ENCODE results near the gene CKAP4.
"Not testable (repeated sequence)": the region's sequence is repeated elsewhere in the genome, so short reads cannot be mapped to it uniquely, and the experiment has no call there.

CKAP4 gene, protein sequence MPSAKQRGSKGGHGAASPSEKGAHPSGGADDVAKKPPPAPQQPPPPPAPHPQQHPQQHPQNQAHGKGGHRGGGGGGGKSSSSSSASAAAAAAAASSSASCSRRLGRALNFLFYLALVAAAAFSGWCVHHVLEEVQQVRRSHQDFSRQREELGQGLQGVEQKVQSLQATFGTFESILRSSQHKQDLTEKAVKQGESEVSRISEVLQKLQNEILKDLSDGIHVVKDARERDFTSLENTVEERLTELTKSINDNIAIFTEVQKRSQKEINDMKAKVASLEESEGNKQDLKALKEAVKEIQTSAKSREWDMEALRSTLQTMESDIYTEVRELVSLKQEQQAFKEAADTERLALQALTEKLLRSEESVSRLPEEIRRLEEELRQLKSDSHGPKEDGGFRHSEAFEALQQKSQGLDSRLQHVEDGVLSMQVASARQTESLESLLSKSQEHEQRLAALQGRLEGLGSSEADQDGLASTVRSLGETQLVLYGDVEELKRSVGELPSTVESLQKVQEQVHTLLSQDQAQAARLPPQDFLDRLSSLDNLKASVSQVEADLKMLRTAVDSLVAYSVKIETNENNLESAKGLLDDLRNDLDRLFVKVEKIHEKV

DNA sequence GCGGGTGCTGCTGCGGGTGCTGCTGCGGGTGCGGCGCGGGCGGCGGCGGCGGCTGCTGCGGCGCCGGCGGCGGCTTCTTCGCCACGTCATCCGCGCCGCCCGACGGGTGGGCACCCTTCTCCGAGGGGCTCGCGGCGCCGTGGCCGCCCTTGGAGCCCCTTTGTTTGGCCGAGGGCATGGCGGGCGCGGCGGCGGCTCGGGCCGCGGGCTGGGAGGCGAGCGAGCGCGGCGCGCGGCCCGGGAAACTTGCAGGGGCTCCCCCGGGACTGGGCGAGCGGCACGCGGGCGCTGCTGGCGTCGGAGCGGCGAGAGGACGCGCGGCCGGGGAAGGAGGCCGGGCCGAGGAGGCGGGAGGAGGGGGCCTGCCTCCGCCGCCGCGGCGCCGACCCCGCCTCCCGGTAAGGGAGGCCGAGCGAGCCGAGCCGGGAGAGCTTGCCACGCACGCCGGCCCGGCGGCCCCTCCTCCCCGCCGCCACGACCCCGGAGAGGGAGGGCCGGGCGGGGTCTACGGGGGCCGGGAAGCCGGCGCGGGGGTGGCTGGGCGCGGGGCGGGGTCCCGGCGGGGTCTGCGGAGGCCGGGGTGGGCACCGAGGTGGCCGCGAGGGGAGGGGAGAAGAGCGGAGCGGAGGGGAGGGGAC lies at the start of gene CKAP4:
CKAP4 (minus strand) TSS at position 347 of the 638 bp plus-strand sequence; CDS start at position 178, 169 bp downstream.
- peak in 1 of 2 donors; percentile 30 for DNase-seq (ENCODE audit: low read depth in 2 of 2)

DNA sequence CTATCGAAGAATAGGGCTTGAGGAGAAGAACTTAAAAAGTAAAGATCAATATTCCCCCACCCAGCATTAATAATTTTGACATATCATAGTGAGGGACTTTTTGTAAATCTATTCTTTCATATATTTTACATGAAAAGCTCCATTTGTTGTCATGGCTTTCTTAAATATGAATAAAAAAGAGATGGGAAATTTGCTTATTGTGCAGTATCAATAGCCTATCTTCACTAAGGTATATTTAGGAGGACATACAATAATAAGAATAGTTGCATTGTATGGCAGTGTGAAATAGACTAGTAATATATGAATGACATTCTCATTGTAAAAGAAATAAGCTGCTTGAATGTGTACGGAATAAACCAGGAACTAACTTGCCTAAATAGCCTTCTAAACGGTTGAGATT lies 49.3 kb upstream of the CKAP4 start:
- no peak for DNase-seq (ENCODE audit: low read depth in 2 of 2)

DNA sequence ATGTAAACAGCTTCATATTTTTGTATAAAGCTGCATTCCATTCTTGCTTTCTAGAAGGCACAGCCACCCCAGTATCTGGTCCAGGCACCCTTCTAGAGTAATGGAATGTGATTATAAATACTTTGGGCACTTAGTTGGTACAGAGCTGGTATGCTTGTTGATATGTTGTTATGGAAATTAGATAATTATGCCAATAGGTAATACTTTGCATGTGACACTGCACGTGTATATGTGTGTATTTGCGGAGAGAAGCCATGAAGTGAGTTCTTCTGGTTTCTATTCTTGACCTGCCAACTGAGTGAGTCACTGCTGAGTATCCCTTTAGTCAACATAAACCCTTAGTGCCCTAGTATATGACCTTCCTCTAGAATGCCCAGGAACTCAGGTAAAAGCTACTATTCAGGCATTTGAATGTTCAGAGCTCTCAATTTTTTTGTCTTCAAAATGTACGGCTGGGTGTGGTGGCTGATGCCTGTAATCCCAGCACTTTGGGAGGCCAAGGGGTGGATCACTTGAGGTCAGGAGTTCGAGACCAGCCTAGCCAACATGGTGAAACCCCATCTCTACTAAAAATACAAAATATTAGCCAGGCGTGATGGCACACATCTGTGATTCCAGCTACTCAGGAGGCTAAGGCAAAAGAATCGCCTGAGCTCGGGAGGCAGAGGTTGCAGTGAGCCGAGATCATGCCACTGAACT lies 48.5 kb upstream of the CKAP4 start:
- no peak for DNase-seq (ENCODE audit: low read depth in 2 of 2)

DNA sequence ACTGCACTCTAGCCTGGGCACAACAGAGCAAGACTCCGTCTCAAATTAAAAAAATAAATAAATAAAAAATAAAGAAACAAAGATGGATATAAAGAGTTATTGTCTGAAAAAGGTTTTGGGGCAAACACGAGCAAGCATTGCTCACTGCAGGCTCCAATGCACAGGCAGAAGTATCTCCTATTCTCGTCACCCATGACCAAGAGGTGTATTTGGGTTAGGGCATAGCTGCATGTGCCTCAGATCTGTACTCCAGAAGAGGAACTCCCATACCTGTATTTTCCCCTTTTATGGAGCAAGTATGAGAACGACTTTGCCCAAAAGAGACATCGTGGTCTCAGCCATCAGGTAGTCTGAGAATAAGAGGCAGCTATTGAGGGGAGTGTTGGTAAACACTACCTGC lies 44.5 kb upstream of the CKAP4 start:
- no peak for DNase-seq (ENCODE audit: low read depth in 2 of 2)

DNA sequence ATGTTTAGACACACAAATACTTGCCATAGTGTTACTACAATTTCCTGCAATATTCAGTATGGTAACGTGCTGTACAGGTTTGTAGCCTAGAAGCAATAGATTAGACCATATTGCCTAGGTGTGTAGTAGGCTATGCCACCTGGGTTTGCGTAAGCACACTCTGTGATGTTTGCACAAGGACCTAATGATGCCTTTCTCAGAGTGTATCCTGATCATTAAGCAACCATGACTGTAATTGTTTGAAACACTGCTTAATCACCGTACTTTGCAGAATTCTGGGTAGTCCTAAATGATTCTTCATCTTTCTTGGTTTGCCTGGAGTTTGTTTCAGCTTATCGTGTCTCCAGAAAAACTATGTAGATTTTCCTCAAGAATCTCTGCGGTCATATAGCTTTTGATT lies 43.5 kb upstream of the CKAP4 start:
- no peak for DNase-seq (ENCODE audit: low read depth in 2 of 2)

DNA sequence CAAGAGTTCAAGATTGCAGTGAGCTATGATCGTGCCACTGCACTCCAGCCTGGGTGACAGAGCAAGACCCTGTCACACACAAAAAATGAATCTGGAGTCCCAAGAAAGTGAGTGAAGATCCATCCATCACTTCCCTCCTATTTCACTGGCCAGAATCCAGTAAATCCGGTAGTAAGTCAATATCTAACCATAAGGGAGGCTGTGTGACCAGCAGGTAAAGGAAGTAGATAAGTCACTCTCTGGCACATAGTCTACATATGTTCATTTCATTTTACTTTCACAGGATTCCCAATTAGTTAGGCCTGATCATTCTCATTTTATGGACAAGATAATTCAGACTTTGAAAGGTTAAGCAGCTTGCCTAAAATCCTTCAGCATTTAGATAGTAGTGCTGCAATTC lies 42.8 kb upstream of the CKAP4 start:
- no peak for DNase-seq (ENCODE audit: low read depth in 2 of 2)

DNA sequence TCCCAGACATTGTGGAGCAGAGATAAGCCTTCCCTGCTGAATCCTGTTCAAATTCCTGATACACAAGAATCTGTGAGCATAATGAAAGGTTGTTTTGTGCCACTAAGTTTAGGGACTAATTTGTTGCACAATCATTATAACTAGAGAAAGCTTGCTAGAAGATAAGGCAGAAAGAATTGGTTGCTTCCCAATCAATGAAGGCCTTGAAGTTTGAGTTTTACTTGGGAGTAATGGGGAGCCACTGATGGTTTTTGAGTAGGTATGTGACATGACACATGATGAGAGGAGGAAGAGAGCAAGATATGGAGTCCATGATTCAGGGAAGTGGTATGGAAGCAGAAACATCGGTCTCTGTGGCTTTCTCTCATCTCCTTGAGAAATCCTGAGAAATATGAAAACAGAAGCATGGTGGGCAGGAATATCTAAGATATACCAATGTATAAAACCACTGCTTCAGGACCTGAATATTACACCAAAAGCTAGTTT lies 41.4 kb upstream of the CKAP4 start:
- DNase-seq (ENCODE audit: low read depth in 2 of 2), result no peak

DNA sequence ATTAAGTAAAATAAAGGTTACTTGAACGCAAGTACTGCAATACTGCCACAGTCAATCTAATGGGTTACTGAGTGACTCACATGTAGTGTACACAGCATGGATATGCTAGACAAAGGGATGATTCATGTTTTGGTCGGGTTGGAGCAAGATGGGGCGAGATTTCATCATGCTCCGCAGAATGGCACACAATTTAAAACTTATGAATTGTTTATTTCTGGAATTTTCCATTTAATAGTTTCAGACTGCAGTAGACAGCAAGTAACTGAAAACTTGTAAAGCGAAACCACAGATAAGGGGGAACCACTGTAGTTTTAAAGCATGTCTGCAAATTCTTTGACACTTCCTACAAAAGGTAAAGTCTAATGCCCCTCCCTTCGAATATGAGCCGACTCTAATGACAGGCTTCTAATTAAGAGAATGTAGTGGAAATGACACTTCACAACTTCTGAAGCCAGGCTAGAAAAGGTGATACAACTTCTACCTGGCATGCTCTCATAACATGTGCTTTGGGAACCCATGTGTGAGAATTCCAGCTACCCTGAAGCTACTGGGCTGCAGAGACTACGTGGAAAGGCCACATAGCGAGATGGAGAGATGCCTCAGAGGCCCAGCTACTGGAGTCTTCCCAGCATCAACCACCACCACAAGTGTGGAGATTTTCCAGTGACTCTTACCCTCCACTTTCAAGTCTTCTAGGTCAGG lies 40.8 kb upstream of the CKAP4 start:
- peak in 1 of 2 donors; percentile 18 for DNase-seq (ENCODE audit: low read depth in 2 of 2)

DNA sequence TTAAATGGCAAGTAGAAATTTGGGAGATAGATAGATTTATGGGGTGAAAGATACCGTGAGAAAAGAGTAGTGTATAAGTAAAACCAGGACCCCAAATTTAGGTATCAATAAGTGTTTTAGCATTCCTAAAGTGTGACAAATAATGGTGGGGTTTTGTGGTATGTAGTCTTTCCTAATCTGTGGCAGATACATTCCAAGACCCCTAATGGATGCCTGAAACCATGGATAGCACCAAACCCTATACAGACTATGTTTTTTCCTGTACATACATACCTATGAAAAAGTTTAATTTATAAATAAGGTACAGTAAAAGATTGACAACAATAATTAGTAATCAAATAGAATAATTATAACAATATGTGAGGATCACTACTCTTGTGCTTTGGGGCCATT lies 40.3 kb upstream of the CKAP4 start:
- no peak for DNase-seq (ENCODE audit: low read depth in 2 of 2)

DNA sequence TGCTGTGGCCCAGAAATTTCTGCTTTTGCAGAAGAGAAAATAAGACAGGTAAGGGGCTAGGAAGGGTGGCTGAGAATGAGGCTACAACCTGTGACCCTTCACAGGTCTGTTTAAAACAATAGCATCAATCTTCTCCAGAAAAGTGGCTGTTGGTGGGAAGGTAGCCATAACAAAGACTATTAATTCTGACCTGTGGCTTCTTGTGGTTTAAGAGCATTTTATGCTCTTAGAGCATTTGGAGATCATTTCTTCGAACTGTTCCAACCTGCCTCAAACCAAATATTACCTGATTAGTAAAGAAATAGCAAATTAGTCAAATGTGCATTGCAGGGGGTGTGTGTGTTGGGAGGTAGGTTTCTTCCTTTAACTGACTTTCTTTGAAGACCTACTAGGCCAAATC lies 39.5 kb upstream of the CKAP4 start:
- DNase-seq (ENCODE audit: low read depth in 2 of 2), result no peak

DNA sequence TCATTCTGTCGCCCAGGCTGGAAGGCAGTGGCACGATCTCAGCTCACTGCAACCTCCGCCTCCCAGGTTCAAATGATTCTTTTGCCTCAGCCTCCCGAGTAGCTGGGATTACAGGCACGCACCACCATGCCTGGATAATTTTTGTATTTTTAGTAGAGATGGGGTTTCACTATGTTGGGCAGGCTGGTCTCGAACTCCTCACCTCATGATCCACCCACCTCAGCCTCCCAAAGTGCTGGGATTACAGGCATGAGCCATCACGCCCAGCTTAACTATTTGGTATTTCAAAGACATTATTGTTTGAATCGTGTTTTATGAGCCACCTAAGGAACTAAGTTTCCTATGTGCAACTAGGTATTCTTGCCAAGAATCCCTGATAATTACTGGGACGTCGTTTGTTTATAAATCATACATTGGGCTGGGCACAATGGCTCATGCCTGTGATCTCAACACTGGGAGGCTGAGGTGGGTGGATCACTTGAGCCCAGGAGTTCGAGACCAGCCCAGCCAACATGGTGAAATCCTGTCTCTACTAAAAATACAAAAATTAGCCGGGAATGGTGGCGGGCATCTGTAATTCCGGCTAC lies 38.8 kb upstream of the CKAP4 start:
- DNase-seq (ENCODE audit: low read depth in 2 of 2), result not testable (repeated sequence)

DNA sequence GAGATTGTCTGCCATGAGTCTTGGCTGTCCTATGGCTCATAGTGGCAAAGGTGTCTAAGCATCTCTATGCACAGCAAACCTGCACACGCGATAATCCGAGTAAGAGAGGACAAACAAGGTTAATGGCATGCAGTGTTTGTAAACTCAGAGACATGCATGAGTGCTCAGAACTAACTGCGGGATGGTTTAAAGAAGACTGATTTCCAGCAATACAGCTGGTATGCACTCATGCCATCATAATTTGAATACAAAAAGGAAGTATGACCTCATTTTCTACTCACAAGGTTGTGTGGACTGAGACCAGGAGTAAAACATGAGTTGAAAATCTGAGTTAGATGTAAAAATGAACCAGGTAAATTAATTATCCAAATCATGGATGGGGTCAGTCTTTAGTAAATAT lies 38.2 kb upstream of the CKAP4 start:
- no peak for DNase-seq (ENCODE audit: low read depth in 2 of 2)

DNA sequence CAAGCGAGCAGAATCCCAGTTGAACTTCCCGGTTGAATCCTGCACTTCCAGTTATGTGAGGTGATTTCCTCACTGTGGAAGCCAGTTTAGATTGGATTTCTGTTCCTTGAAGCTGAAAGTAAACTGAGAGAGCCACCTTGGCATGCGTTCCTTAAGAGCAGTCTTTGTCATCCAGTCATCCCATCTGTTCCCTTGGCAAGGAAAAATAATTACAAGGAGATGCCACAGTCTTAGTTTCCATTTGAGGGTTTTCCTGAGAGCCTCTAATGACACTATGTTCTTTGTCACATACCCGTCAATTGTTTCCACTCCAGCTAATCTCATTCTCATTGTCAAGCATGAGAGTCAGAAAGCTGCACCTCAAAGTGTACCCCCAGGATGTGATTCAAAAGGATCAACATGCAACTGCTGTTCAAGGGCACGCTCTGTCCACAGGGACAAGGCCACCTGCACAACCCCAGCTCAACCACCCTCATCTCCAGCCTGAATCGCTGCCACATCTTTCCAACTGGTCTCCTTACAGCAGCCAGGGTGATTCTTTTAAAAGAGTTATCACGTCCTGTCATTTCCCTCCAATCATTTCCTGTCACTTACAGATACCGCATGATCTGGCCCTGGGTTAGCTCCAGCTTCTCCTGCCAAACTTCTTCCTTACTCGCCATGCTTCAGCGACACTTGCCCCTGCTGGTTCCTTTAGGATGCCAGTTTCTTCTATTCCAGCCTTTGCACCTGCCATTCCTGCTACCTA lies 36.7 kb upstream of the CKAP4 start:
- DNase-seq (ENCODE audit: low read depth in 2 of 2), result no peak

DNA sequence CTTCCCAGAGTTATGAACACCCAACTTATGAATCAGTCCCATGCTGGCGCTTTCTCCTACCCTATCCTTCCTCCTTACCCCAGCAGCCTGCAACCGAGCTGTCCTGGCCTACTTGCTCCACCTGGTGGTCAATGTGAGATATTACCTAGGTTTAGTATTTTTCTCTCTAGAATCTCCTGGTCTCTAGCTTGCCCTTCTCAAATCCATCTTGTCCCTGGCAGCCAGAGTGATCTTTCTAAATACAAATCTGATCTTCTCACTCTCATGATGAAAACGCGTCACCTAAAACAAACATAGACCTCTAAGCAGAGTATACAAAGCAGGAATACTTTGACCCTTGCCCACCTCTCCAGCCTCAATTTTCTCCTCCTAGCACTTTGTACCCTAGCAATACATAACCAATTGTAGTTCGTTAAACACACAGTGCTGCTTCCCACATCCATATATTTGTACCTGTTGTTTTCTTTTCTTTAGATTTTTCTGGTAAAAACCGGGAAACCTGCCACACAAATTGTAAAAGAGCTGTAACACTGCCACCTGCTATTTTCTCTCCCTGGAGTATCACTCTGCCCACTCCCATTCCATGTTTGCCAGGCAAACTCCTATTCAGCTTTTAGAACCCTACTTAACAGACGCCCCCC lies 34.8 kb upstream of the CKAP4 start:
- DNase-seq (ENCODE audit: low read depth in 2 of 2), result peak; percentile 7 to 38

DNA sequence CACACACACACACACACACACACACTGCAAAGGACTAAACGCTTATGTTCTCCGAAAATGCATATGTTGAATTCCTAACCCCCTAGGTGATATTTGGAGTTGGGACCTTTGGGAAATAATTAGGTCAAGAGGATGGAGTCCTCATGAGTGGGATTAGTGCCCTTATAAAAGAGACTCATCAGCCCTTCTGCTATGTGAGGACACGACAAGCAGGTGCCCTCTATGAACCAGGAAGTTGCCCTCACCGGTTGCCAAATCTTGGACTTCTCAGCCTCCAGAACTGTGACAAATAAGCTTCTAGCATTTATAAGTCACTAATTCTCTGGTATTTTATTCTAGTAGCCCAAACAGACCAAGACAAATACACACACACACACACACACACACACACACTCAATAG lies 34.0 kb upstream of the CKAP4 start:
- no peak for DNase-seq (ENCODE audit: low read depth in 2 of 2)

DNA sequence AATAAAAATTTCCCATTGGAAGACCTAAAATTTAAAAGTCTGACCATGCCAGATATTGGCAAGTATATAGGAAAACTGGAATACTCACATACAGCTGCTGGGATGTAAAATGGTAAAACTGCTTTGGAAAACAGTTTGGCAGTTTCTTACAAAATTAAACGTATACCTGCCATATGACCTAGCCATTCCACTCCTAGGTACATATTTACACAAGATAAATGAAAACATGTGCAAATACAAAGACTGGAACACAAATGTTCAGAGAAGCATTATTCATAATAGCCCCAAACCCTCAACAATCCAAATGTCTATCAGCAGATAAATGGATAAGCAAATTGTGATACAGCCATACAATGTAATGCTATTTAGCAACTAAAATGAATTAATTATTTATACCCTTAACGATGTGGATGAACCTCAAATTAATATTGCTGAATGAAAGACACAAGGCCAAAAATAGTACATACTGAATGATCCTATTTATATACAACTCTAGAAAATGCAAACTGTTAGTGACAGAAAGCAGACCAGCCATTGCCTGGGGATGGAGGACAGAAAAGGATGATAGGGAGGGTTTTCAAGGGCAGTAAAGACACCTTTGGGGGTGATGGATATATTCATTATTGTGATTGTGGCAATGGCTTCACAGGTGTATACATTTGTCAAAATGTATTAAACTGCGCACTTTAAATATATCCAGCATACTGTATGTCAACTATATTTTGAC lies 33.4 kb upstream of the CKAP4 start:
- no peak for DNase-seq (ENCODE audit: low read depth in 2 of 2)

DNA sequence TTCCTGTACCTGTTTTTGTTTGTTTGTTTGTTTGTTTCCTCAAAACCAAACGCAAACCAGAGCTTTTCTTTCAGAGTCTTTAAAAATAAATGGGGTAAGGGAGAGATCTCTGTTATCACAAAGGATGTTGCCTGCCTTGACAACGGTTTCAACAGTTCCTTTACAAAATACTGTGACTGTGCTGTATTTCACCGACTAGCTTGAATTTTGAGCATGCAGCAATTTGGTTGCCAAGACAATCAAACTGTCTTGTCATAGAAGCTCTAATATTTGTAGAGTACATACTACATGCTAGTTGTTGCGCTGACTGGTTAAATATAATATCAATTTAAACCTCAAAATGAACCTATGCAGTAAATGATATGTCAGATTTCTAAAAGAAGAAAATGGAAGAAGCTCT lies 32.3 kb upstream of the CKAP4 start:
- no peak for DNase-seq (ENCODE audit: low read depth in 2 of 2)

DNA sequence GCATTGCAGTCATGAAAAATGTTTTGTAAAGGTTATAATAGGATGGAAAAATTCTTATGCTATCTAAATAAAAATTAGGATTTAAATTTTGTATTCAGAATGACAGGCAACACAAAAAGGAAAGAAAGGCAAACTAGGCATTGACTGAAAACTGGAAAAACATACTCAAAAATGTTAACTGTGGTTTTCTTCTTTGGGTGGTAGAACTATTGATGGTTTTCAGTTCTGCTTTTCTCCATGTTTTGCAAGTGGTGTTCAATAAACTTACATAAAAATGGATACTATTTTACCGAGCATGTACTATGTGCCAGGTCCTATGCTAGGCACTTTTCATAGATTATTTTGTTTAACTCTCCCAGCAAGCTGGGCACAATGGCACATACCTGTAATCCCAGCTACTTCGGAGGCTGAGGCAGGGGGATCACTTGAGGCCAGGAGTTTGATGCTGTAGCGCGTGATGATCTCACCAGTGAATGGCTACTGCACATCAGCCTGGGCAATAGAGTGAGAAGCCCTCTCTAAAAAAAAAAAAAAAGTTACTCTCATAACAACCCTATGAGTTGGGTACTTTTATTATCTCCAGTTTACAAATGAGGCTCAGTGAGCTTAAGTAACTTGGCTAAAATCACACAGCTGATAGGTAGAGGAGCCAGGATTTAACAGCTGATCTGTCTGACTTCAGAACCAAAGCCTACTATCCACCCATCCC lies 28.4 kb upstream of the CKAP4 start:
- DNase-seq (ENCODE audit: low read depth in 2 of 2), result no peak

DNA sequence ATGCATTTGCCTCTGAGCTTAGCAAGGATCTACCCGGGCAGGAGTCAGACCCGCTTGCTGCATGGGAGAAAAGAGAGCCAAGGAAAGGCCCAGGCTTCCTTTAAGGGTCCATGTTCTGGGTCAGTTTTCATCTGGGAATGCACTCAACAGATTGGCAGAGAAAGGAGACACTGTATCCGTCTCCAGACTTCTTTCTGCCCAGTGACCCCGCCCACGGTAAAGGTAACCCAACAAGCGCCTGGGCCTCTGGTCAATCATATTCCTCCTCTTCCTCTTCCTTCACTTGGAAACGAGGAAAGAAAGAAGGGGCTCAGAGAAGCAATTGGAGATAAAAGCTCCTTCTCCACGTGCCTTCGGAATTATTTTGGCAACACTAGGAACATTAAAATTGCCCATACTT lies 27.6 kb upstream of the CKAP4 start:
- no peak for DNase-seq (ENCODE audit: low read depth in 2 of 2)

All from activated CD4-positive, alpha-beta T cell treated with anti-CD3 and anti-CD28 coated beads for 24 hours (primary cell).